GM12878 (cell line): ENCODE data around the gene ARHGEF3. TPM values are rescaled to one million over a fixed set of nuclear protein-coding genes. Genes with fewer than 3 reads are reported as not detected.

Experiments used
- ZZZ3 ChIP-seq: IDR thresholded peaks from 2 replicates; pipeline ENCODE4 v1.6.1; 2011; ENCODE audit warnings: low read depth; ENCODE audit not compliant: control insufficient read depth, insufficient read length
- polyA plus RNA-seq, 11 experiments: library from polyadenylated mRNA; depleted of rRNA in 4 of 11; unstranded in 6 of 11; stranded (reverse) in 5 of 11; fragments of >200 nt; fragmentation: Nextera tagmentation in 4 of 11; fragmentation: Illumina TruSeq in 1 of 11; extraction: Ambion mirVana in 4 of 11; extraction: Trizol in 1 of 11; gene quantifications; 1 replicate in 1 of 11; 2 replicates in 10 of 11; pipeline versions ENCODE4 v1.2.1 to v1.2.3, GENCODE V29; 2011 to 2016; ENCODE audit warnings: inconsistent platforms in 2 of 11, missing spikeins in 2 of 11, low read depth in 1 of 11
- total RNA-seq, 4 experiments: library from RNA; depleted of rRNA in 3 of 4; stranded (reverse); fragments of >200 nt in 3 of 4; fragmentation: Illumina TruSeq in 1 of 4; extraction: Trizol in 1 of 4; gene quantifications; 2 replicates each; pipeline versions ENCODE4 v1.2.1 to v1.2.3, GENCODE V29; 2013 to 2021
- TF ChIP-seq, protein P1 (sequence below): IDR thresholded peaks from 2 replicates; pipeline ENCODE4 v1.6.1; 2012; ENCODE audit warnings: improper control_type of control experiment, low read depth, low read length; ENCODE audit not compliant: insufficient replicate concordance
- TF ChIP-seq, protein P2 (sequence below): fragments of 150-350 bp; IDR thresholded peaks from 2 replicates; pipeline ENCODE4 v1.6.1; 2016; ENCODE audit warnings: low read depth, low read length
- TF ChIP-seq, protein P3 (sequence below): fragments of 450-650 bp; IDR thresholded peaks from 2 replicates; pipeline ENCODE4 v1.6.1; 2017; ENCODE audit warnings: mild to moderate bottlenecking, low read depth, inconsistent platforms; ENCODE audit not compliant: poor library complexity, severe bottlenecking

The ARHGEF3 gene
- total and polyA plus RNA-seq, 10 of the 15 experiments (the other 5 are each of a cell fraction or from before 2014, with no cell fraction given), result 21.8 to 78.7 (median 56.2) TPM

GRCh38 chr3:56788521-56788920 is 13.2 kb downstream of the ARHGEF3 start (continued):
- TF ChIP-seq, protein P1, sequence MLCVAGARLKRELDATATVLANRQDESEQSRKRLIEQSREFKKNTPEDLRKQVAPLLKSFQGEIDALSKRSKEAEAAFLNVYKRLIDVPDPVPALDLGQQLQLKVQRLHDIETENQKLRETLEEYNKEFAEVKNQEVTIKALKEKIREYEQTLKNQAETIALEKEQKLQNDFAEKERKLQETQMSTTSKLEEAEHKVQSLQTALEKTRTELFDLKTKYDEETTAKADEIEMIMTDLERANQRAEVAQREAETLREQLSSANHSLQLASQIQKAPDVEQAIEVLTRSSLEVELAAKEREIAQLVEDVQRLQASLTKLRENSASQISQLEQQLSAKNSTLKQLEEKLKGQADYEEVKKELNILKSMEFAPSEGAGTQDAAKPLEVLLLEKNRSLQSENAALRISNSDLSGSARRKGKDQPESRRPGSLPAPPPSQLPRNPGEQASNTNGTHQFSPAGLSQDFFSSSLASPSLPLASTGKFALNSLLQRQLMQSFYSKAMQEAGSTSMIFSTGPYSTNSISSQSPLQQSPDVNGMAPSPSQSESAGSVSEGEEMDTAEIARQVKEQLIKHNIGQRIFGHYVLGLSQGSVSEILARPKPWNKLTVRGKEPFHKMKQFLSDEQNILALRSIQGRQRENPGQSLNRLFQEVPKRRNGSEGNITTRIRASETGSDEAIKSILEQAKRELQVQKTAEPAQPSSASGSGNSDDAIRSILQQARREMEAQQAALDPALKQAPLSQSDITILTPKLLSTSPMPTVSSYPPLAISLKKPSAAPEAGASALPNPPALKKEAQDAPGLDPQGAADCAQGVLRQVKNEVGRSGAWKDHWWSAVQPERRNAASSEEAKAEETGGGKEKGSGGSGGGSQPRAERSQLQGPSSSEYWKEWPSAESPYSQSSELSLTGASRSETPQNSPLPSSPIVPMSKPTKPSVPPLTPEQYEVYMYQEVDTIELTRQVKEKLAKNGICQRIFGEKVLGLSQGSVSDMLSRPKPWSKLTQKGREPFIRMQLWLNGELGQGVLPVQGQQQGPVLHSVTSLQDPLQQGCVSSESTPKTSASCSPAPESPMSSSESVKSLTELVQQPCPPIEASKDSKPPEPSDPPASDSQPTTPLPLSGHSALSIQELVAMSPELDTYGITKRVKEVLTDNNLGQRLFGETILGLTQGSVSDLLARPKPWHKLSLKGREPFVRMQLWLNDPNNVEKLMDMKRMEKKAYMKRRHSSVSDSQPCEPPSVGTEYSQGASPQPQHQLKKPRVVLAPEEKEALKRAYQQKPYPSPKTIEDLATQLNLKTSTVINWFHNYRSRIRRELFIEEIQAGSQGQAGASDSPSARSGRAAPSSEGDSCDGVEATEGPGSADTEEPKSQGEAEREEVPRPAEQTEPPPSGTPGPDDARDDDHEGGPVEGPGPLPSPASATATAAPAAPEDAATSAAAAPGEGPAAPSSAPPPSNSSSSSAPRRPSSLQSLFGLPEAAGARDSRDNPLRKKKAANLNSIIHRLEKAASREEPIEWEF, result no peak
- TF ChIP-seq, protein P2, sequence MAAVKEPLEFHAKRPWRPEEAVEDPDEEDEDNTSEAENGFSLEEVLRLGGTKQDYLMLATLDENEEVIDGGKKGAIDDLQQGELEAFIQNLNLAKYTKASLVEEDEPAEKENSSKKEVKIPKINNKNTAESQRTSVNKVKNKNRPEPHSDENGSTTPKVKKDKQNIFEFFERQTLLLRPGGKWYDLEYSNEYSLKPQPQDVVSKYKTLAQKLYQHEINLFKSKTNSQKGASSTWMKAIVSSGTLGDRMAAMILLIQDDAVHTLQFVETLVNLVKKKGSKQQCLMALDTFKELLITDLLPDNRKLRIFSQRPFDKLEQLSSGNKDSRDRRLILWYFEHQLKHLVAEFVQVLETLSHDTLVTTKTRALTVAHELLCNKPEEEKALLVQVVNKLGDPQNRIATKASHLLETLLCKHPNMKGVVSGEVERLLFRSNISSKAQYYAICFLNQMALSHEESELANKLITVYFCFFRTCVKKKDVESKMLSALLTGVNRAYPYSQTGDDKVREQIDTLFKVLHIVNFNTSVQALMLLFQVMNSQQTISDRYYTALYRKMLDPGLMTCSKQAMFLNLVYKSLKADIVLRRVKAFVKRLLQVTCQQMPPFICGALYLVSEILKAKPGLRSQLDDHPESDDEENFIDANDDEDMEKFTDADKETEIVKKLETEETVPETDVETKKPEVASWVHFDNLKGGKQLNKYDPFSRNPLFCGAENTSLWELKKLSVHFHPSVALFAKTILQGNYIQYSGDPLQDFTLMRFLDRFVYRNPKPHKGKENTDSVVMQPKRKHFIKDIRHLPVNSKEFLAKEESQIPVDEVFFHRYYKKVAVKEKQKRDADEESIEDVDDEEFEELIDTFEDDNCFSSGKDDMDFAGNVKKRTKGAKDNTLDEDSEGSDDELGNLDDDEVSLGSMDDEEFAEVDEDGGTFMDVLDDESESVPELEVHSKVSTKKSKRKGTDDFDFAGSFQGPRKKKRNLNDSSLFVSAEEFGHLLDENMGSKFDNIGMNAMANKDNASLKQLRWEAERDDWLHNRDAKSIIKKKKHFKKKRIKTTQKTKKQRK, result no peak
- TF ChIP-seq ZZZ3, result no peak
- TF ChIP-seq, protein P3, sequence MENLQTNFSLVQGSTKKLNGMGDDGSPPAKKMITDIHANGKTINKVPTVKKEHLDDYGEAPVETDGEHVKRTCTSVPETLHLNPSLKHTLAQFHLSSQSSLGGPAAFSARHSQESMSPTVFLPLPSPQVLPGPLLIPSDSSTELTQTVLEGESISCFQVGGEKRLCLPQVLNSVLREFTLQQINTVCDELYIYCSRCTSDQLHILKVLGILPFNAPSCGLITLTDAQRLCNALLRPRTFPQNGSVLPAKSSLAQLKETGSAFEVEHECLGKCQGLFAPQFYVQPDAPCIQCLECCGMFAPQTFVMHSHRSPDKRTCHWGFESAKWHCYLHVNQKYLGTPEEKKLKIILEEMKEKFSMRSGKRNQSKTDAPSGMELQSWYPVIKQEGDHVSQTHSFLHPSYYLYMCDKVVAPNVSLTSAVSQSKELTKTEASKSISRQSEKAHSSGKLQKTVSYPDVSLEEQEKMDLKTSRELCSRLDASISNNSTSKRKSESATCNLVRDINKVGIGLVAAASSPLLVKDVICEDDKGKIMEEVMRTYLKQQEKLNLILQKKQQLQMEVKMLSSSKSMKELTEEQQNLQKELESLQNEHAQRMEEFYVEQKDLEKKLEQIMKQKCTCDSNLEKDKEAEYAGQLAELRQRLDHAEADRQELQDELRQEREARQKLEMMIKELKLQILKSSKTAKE, result no peak
